IPS-NIHi11 (cell line): ENCODE data around the gene EDC3.
"Not testable (repeated sequence)": the region's sequence is repeated elsewhere in the genome, so short reads cannot be mapped to it uniquely, and the experiment has no call there.

Experiments
- DNase-seq: peaks from one replicate; pipeline ENCODE4 v3.0.0; 2012; ENCODE audit warnings: mixed read lengths, low spot score

The EDC3 gene

DNA sequence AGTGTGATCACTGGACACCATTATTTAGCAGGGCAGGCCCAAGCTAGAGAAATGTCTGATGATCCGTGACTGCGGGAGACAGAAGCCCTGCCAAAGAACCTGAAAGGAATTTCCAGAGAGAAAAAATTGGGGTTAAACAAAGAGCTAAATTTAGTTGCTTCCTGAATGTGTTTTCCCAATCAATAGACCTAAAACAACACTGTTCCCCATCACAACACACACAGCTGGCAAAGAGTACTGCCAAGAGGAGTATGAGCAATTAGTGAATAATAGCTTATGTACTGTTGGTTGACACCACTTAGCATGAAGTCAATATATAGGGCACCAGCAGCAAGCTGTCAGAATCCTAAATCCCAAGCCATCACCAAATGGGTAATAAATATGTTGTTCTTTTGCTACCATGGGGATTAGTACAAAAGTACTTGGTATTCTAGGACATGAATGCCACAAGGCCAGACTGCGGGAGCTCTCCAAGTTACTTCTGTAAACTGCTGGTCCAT lies 44.5 kb downstream of the EDC3 start:
- DNase-seq, result no peak

DNA sequence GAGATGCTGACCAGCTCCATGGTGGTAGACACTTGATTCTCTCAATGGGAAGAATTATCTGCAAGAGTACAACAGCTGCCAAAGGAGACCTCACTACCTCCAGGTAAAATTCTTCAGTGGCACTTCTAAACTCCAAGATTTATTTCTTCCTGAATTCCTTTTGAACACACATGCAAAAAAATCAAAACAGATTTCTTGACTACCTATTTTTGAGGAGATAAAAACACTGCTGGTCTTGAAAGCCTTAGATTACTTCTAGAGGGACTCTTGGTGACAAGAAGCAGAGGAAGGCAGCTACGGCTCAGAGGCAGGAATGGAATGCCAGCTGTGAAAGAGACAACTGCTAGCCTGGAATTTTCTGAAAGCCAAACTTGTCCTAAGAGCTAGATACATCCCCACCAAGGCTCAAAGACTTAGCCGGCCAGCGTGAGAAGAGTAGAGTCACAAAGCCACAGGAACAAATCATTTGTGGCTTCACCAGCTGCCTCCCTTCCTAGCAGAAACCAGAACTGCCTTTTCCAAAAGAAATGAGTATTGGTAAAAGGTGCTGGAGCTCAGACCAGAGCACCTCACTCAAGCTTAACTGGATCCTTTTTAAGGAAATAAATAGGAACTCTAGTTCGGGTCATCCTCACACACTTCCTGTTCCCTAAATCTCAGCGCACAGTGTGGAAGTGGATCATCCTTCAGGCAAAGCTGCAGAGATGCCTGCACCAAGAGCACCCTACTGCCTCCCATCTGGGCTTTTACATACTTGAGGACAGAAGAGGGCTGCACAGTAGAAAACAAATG lies 47.6 kb downstream of the EDC3 start:
- no peak for DNase-seq

DNA sequence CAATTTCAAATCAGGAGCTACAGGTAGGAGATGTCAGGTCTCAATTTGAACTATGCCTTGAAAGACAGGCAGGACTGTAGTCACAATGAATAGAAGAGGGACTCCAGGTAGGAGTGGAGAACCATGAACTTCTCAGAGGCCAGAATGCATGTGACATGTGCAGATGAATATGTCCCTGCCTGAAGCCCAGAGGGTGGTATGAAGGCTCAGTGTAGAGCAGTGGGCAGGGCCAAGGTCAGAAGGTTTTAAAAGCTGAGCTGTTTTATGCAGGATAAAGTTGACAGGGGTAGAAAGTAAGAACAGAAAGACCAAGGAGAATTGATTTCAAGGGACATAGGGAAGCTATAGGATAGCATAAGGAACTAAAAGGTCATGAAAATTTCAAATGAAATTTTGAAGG lies 49.3 kb downstream of the EDC3 start:
- no peak for DNase-seq

DNA sequence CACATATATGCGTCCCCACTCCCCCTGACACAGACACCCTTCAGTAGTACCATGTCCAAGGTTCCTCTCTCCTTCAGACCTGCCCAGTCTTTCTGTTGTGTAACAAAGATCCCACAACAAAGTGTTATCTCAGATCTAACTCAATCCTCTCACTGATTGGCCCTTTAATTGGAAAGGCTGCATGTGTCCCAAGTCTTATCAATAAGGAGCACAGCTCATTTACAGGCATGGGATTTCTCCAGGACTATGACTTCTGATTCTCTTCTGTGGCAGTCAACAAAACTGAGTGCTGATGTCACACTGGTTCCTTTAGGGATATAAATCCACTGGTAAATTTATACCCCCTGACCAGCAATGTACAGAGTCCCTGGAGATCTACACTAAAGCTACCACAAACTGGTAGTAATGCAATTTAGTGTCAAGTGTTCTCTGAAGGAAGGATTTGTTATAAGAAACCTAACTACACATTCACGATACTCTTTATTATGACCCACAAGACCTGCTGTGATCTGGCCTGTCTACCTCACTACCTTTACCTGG lies 52.1 kb downstream of the EDC3 start:
- DNase-seq, result no peak

DNA sequence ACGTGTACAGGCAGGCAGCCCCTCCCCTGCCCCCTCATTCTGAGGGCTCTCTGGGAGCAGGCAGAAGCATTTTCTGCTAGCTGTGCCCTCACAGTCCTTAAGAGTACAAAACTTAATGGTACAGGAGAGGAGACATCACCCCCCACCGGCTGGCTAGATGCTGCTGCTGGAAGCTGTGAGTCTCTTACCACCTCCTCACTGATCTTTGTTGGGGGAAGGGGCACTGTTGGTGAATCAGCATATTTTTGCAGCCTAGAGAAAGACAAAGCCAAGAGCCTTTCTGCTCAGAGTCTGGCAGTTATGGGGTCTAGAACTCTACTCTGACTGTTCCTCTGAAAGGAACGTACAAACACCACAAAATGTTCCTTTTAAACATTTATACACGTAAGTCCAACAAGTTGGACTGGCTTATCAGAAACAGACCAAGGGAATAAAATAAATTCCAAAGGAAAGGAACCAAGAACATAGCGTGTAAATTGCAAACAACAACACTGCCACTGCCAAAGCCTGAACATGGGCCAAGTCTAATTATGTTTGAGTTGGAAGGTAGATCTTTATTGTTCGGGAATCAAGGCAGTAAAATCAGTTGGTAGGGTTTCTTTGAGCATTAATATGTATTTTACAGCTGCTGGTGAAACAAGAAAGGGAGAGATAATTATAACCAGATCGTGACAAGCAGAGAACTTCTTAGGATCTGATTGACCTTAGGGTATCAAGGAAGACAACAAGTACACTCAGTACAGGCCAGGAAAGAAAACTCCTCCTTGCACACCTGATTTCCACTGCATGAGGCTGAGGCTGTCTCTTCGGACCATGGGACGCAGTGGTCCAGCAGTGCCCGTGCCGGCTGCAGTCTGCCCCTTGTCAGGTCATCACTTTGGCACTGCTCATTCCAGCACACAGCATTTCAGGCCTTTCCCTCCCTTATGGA lies 52.8 kb downstream of the EDC3 start:
- peak; percentile 58 for DNase-seq

DNA sequence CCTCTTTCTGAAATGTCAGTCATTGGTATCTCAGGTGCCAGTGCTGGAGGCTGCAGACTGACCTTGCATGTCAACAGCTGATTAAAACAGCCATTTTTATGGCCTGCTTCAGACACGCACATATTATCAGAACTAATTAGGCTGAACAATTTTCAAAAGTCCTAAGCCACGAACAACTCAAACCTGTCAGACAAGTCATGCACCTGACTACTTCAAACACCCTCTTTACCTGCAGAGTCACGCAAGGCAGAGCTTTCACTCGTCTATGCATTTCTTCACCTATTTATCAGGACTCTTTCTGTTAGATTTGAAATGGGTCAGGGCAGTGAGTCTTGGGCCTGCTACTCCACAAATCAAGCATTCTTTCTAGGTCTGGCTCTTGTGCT lies 53.5 kb downstream of the EDC3 start:
- DNase-seq, result no peak

DNA sequence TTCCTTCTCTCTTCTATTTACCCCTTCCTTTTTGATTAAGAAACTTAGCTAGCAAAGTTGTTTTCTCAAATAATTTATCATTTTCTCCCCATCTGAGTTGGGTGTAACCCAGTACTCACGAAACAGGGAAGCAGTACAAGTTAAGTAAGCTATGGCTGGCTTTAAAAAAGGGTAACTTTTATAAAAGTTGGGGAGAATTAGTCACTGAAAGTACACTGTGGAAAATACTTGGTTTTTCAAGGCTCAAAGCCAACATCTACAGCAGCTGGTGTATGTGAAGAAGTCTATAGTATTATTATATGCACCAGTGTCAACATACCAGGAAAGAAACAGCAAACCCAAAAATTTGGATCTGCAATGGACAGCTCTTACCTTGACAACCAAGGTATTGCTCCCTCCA lies 54.7 kb downstream of the EDC3 start:
- DNase-seq, result no peak

DNA sequence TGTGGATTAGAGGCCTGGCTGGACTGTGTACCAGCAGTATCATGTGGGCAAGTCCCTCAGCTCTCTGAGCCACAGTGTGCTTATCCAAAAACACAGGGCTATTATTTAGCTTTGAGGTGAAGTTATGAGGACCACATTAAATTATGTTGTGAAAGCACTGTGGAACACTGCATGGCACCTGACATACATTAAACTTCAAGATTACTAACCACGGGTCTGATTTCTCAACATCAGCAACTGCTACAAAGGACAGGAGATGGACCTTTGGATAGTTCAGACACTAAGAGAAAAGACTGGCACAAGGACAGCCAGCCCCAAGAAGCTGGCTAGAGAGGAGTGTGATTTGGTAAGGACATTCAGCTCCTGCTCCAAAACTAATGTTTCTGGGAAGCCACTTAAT lies 58.8 kb downstream of the EDC3 start:
- no peak for DNase-seq

DNA sequence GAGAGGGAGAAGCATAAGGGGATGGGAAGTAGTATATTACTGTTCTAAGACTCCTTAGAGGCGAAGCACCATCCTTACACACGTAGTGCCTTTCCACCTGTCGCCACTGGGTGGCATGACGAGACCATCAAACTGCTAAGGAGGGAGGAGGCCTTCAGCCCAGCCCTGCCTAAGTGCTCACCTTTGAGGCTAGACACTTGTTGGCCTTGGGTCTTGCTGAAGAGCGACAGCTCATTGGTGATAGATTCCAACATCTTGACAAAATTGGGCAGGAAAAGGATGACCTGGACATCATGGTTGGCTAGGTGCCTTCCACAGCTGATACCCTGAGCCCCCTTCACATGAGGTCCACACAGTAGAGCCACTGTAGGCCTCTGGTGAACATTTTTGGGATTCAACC lies 60.6 kb downstream of the EDC3 start:
- peak; percentile 85 for DNase-seq

DNA sequence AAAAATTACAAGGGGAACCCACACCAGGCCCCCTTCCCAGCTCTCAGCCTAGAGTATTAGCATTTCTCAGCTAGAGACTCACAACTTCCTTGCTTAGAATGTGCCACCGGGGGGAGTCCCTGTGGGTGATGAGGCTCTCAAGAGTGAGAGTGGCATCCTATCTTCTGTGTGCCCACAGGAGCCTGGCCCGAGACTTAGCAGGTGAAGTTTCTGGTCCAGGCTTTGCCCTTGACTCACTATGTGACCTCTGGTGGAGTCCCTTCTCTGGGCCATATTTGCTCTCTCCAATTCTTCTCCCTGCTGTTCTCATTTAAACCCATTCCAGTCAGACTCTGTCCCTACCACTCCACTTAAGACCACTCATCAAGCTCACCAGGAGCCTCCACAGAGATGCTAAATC lies 62.0 kb downstream of the EDC3 start:
- DNase-seq, result no peak

DNA sequence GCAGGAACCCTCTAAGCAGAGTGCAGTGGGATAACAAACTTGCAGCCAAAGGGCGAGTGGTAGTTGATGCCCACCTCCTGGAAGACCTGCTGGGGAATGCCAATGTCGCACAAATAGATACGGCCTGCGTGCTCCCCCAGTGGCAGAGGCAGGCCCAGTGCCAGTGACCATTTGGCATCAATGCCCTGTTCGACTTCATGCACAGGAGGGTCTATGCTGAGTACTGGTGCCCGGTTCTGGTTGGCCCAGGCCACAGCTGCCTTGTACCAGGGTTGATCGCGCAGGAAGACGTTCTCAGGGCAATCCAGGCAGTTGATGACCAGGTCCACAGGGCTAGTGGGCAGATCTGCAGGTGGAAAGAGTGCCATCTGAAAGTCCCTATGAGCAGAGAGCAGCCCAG lies 63.2 kb downstream of the EDC3 start:
- DNase-seq, result no peak

DNA sequence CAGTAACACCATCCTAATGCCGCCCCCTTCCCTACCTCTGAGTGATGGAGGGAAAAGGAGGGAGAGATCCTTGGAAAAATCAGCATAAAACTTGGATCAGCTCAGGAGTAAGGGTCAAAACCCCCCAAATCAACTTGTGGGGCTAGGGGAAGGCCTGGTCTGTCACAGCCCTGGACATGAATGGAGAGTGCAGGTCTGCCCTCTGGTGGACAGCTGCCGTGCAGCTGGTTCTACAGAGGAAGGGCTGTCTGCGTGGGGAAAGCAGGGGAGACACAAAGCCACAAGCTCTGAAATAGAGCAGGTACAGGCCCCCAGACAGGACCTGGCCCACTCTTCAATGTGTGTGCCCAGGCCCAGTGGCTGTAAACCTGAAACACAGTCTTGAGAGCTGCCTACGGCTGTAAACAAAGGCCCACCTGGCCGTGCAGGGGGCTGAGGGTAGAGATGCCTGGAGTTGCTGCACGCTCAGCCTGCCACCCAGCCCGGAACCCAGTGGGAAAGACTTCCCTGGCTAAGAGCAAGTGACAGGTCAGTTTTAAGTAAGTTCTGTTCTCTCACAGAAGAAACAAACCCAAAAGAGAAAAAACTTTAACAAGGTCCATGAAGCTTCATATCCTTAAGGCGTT lies 63.8 kb downstream of the EDC3 start:
- peak; percentile 86 for DNase-seq

DNA sequence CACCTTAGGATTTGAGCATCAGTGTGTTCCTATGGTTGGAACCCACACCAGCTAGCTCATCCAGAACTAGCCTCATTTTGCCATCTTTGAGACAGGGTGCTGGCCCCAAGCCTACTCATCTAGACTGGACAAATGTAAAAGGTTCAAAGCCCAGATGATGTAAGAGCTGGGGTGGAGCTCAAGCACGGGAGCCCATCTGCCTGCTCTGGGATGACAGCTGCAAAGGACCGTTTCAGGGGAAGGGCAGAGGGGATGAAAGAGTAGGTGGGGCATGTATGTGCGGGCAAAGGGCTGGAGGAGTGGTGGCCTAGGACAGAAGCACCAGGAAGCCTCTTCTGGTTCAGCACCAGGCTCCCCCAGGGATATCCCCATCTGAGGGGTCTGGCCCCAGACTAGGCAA lies 64.4 kb downstream of the EDC3 start:
- no peak for DNase-seq

DNA sequence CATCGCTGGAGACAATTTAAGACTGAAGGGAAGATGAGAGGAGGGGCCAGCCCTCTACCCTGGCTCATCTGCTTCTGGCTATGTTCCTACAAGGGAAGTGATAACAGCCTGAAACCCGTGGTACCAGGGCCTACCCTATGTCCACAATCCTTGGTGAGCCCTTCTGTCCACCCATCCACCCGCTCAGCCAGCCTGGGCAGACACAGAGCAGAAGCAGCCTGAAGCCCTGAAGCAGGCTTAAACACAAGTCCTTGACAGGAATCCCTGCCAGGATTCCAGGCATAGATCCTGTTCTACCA lies 64.8 kb downstream of the EDC3 start:
- no peak for DNase-seq

DNA sequence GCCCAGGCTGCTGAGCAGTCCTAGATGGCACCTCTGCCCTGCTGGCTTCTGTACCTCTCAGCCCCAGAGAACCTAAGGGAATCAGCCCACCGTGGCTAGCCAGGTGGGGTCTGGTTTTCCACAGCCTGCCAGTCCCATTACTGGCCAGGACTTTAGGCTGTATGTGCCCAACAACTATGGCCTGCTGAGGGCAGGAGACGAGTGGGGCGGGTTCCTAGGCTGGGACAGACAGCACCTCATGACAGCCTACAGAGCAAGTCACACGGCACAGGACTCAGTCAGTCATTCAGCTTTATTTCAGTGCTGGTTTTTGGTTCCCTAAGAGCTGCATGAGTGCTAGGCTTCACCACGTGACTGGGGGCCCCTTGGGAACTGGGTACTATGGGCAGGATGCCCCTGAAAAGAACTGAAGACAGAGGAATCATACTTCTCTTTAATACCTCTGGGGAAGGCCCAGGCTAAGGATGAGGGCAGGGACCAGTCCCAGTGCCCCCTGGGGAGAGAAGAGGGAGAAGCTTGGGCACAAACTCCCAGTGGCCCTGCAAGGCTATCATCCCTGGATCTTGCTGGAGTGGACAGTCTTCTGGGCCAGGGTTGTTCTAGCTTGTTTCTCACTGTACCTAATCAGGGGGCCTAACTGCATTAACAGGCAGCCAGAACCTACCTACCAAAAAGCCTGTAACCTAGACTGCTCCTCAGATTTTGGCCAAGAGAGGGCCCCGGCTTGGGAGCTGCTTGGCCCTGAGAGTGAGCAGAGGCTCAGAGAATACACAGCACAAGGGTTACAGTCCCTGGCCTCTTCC lies 65.3 kb downstream of the EDC3 start:
- no peak for DNase-seq

DNA sequence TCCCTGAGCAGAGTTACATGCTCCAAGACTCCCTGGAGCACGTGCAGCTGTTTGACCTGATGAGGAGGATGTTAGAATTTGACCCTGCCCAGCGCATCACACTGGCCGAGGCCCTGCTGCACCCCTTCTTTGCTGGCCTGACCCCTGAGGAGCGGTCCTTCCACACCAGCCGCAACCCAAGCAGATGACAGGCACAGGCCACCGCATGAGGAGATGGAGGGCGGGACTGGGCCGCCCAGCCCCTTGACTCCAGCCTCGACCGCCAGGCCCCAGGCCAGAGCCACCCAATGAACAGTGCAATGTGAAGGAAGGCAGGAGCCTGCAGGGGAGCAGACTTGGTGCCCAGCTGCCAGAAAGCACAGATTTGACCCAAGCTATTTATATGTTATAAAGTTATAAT lies 66.1 kb downstream of the EDC3 start:
- DNase-seq, result not testable (repeated sequence)

DNA sequence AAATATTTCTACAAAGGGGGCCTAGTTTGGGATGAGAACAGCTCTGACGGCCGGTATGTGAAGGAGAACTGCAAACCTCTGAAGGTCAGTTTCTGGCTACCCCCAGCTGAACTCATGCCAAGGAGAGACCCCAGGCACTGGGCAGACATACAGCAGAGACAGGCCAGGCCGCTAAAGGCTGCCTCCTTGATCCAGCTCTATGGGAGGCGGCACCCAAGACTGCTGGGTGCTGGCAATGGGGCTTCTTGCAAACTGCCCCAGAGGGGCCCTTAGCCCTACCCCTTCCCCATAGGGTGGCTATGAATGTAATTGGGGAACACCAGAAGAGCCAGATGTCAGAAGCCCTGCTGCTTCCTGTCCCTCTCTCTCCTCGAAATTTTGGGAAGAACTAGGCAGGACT lies 66.9 kb downstream of the EDC3 start:
- no peak for DNase-seq

DNA sequence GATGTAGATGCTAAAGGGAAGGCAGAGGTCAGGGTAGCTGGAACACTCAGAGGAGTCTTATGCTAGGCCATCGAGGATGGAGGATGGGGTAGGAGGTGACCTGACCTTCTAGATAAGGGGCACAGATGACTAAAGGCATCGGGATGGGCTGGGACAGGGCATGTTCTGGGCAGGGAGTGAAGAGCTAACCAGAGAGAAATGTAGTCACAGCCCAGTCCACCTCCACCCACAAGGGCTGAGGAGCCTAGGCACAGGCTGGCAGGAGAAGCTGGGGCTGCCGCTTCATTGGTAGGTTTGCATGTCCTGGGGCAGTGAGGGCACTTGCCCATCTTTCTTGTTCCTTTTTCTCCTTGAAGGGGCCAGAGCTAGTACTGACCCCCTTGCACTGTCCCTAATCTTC lies 67.6 kb downstream of the EDC3 start:
- DNase-seq, result no peak

DNA sequence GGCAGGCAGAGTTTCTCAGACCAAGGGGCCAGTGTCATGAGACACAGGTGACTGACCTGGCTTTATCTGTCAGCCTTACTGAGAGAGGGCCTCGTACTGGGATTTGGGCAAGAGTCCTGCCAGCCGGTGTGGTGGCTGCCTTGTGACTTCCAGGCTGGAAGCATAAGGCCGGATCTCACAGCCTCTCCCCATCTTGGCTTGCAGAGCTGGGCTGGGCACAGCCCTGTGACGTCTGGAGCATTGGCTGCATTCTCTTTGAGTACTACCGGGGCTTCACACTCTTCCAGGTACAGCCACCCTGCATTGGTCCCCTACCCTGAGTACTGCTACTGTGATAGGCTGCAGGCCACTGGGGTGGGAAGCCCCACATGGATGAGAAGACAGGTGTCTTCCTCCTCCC lies 68.1 kb downstream of the EDC3 start:
- no peak for DNase-seq

DNA sequence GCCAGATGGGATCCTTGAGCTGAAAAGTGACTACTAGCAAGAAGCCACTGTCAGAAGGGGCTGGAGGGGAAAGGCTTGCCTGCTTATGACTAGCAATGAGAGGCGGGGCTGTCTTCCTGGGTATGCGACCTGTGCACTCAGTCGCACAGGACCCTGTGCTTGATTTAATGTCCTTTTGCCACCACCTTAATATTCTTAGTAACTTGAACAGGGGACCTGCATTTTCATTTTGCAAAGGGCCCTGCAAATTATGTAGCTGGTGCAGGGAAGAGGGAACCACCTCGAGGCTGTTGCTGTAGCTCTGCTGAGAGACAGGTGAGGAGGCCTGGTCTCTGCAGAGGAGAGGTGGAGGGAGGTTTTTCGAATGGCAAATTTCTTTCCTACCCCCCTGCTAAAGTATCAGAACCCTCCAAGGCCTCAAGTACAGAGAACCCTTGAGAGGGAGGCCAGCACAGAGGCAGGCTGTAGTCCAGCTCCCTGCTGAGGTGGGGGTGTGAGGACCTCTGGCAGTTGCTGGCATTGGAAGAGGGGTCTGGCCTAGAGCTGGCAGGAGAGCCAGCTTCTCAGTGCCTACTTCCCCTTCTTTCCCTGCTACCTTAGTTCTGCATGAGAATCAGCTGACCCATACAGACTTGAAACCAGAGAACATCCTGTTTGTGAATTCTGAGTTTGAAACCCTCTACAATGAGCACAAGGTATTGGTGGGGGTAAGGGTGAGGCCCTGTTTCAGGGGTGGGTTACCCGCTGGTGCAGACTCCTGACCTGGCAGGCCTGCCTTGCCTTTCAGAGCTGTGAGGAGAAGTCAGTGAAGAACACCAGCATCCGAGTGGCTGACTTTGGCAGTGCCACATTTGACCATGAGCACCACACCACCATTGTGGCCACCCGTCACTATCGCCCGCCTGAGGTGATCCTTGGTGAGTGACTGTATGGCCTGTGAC lies 68.8 kb downstream of the EDC3 start:
- DNase-seq, result no peak

DNA sequence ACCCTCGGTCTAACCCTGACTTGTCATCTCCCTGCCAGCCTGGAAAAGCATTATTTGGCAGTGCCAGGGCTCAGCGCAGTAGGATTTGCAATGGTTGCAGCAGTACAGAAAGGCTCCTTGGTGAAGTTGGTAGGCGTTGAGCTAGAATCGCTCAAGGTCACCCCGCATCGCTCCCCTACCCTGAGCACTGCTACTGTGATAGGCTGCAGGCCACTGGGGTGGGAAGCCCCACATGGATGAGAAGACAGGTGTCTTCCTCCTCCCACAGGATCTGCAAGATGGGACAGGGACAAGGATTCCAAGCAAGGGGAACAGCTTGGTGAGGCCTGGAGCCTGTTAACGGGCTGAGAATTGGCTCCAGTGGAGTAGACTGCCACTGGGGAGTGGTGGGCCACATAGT lies 69.5 kb downstream of the EDC3 start:
- DNase-seq, result no peak
